ENCODE results near the gene CST6.
"Not testable (repeated sequence)": the region's sequence is repeated elsewhere in the genome, so short reads cannot be mapped to it uniquely, and the experiment has no call there.

The CST6 gene

DNA sequence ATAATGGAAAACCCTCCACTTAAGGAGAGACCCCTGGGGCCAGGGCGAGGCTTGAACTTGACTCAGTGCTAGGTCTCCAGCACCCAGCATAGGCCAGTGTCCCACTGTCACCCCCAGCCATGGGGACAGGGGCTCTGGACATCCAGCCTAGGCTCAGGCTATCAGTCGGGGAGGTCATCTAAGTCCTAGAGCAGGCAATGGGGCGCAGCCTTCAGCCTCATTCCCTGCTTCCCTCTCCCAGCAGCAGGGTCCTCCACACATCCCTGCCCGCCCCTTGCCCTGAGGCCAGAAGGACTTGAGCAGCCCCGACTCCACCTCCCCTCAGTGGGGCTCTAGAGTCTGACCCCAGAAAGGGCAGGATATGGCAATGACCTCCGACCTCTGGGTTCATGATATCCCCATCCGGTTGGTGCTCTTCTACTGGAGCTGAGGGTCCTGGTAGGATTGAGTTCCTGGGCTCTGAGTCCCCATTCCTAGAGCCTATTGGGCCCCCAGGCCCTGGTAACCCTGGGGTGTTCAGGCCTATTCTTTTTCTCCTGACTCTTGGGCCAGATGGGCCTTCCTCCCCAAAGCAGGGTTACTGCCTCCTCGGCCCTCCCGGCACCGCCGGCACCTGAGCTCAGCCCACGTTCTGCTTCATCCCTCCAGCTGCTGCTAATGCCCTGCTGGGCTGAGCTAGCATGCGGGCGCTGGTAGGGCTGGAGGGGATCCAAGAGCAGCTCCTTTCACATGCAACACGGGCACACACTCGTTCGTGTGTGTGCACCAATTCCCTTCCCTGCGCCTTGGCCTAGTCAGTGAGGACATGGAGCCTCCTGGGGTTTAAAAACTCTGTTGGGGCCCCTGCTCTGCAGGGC, 4.4 kb downstream of the CST6 start:
- DNase-seq, result no peak

DNA sequence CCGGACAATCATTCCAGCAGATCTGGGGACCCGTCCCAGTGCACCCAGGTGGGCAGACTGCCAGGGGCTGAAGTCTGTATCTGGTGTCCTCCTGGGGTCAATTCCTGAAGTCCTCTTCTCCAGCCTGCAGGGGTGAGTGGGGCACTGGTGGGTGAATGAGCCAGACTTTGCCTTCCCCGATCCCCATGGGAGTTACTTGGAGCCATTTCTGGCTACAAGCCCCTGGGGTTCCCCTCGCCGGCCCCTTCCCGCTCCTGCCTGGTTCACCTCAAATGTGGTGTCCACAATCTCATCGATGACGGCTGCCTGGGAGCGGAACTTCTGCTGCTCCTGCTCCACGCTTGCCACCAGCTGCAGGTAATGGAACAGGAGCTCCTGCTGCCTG, 5.0 kb downstream of the CST6 start:
- DNase-seq, result no peak

DNA sequence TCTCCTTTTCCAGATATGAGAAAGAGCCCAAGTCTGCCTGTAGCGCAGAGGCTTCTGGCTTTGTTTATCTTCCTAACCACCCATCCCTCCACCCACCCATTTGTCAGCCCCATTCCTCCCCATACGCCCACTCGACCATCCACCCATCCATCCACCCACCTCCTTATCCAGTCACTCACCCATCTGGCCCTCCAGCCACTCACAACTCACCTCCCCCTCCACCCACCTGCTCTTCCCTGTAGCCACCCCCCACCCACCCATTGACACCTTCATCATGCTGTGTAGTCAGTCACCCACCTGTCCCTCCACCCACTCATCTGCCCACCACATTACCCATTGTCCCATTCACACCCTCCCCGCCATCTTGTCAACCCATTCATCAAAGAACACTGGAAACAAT, 5.5 kb downstream of the CST6 start:
- no peak for DNase-seq

DNA sequence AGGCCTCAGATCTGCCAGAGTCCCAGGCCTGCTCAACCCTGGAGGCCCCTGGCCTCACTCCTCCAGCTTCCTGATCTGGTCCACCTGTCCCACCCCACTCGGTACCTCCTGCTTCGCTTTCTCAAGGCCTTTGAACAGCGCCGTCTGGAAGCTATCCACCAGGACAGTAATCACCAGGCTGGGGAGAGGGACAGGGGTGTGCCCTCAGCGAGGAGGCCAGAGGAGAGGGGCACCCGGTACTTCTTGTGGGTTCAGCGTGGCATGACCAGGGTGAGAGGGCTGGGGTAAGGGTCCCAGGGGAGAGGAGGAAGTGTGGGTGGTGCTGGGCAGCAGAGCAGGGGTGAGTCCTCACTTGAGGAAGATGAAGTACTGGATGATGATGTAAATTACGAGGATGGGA, 8.4 kb downstream of the CST6 start:
- no peak for DNase-seq

DNA sequence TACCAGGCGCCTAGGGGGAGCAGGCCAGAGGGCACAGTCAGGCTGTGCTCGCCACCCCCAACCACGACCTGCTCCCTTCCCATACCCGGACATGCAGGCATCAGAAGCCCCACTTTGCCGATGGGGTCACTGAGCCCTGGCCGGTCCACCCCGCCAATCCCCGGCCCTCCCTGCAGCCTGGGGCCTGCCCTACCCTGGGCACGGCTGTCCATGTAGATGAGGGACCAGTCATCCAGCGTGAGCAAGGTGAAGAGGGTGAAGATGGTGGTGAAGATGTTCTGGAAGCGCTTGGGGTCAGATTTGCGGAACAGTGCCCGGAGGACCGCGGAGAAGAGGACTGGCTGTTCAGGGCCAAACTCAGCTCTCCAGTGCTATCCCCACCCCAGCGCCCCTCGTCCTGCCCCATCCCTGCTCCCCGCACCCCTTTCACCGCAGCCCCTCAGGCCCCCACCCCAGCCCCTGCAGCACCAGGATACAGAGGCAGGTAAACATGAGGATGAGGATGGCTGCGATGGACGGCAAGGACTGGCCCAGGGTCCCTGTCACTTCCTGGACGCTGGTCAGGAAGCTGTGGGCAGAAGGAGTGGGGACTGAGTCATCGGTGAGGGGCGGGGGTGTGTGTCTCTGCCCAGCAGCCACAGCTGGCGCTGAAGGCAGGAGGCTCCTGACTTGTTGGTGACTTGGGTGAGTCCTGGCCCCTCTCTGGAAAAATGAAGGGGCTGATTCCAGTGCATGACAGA, 9.0 kb downstream of the CST6 start:
- no peak for DNase-seq

DNA sequence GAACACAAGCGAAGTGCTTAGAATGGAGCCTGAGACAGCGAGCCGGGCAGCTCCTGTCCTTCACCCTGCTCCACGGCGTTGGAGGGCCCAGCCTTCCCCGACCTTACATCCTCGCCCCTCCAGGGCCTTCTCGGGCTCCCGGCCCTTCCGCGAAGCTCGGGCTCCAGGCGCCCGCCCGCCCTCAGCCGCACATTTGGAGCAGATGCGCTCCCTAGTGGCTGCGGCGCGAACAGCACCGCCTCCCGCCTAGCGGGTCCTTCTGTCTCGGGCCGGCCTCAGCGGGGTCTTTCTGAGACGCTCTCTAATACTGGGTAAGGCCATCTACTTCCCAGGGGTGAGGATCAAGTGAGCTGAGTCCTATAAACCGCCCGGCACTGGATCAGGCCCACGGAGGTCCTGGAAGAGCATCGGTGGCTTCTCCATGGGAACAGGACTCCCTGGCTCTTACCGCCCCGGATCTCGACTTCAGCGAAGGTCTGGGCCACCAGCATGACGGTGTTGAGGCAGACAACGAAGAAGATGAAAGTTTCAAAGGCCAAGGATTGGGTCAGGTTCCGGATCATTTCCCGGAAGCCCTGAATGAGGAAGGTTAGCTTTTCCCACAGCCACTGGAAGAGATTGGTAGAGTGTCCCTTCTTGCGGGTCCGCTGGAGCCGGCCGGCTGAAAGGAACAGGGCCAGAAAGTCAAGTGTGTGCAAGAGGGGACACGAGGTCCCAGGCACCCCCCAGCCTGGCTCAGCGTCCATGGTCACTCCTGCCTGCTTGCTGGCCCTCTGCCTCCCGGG, 10.8 kb downstream of the CST6 start:
- peak; percentile 50 for DNase-seq

DNA sequence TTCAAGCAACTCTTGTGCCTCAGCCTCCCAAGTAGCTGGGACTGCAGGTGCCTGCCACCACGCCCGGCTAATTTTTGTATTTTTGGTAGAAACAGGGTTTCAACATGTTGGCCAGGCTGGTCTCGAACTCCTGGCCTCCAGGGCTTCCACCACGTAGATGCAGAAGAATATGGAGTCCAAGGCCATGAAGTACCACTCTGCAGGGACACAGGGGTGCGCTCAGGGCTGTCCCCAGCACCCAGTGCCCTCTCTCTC, 11.3 kb downstream of the CST6 start:
- DNase-seq, result not testable (repeated sequence)

DNA sequence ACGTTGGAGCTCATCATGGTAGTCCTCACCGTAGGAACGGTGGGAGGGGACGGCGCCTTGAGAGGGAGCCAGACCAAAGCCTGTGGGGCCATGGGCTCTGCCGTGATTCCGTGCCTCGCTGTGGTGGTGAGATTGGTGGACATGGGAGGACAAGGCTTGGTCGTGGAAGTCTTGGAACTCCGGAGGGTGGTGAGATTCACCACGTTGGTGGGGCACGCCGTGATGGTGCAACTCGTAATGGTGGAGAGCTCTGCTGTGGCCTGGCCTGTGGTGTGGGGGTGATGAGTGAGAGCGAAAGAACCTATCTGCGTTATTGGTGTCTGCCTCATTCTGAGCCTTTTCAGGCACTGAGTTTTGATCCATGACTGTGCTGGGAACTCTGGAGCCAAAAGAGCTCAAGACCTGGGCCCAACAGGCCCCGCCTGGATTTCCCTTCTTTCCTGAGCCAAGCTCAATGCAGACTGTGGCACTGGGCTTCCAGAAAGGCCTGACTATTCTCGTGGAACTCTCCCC, 14.3 kb downstream of the CST6 start, which contains the start of gene CATSPER1:
Gene CATSPER1, minus strand, starts transcription at position 463 of the 513 bp plus-strand sequence. Its CDS starts 100 bp downstream, at position 363.
- no peak for DNase-seq

DNA sequence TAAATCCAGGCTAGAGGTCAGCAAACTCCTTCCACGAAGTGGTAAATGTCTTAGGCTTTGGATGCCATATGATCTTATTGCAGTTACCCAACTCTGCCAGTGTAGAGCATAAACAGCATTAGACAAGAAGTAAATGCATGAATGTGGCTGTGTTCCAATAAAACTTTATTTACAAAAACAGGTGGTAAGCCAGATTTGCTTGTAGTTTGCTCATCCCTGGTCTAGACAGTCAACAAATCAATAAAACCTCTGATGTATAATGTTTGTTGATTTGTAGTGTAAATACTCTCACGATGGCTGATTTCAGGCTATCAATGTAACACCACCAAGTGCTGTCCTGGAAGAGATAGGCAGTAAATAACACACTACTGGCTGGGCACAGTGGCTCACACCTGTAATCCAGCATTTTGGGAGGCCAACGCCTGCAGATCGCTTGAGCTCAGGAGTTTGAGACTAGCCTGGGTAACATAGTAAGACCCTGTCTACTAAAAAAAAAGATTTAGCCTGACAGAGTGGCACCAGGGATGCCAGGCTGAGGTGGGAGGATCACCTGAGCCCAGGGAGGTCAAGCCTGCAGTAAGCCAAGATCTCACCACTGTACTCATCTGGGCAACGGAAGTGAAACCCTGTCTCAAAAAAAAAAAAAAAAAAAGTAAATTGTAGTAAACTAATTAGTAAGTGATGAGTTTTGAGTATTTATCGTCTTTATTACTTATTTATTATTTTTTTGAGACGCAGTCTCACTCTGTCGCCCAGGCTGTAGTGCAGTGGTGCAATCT, 21.3 kb downstream of the CST6 start:
- no peak for DNase-seq

DNA sequence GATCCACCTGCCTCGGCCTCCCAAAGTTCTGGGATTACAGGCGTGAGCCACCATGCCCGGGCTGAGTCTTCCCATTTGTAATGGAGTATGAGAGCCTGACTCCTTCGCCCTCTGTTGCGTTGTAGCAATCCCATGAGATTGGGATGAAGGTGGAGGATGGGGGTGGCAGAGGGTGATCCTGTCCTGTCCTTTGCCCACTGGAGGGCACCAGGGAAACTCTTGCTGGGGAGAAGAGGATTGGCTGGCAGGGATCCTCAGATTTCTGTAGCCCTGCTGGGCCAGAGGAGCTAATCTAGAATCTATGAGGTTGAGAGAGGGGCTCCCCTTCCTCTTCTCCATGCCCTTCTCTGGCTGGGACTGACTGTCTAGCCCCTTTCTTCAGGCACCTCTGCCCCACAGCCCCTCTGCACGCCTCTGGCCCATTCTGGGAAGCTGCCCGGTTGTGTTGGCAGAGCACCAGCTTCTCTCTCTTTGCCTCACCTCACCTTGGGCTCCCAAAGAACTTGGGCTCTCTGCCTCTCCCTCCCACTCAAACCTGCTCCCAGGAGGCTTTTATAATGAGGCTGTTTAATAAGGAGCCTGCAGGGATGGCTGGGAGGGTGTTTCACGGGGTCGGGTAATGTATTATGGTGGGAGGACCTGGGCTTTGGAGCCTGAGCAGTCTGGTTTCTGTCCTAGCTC, 24.0 kb downstream of the CST6 start:
- no peak for DNase-seq

DNA sequence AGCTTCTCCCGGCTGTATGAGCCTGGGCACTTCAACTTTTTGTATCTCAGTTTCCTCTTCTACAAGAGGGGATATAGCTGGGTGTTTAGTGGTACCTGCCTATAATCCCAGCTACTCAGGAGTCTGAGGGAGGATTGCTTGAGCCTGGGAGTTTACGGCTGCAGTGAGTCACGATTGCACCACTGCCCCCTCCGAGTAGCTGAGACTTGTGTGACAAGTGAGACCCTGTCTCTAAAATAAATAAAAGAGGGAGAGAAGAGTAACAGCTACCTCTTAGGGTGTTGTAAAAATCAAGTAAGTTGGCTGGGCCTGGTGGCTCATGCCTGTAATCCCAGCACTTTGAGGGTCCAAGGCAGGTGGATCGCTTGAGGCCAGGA, 24.5 kb downstream of the CST6 start:
- no peak for DNase-seq

DNA sequence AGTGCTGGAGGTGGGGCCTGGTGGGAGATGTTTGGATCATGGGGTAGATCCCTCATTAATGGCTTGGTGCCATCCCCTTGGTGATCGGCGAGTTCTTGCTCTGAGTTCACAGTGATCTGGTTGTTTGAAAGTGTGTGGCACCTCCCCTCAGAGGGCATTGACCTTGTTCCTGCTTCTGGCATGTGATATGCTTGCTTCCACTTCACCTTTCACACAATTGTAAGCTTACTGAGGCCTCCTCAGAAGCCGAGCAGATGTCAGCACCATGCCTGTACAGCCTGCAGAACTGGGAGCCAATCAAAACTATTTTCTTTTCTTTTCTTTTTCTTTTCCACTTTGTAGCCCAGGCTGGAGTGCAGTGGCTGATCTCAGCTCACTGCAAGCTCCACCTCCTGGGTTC, 25.5 kb downstream of the CST6 start:
- DNase-seq, result no peak

DNA sequence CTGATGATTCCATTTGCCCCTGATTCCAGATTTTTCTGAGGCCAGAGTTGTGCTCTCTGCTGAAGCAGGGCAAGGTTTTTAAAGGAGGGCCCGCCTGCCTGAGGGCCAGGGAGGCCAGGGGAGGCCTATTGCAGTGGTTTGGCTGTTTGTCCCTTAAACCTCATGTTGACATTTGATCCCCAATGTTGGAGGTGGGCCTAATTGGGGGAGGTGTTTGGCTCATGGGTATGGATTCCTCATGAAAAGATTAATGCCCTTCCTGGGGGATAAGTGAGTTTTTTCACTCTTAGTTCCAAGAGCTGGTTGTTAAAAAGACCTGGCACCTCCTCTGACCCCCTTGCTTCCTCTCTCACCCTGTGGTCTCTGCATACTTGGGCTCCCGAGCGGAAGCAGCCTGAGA, 28.0 kb downstream of the CST6 start:
- DNase-seq, result no peak

DNA sequence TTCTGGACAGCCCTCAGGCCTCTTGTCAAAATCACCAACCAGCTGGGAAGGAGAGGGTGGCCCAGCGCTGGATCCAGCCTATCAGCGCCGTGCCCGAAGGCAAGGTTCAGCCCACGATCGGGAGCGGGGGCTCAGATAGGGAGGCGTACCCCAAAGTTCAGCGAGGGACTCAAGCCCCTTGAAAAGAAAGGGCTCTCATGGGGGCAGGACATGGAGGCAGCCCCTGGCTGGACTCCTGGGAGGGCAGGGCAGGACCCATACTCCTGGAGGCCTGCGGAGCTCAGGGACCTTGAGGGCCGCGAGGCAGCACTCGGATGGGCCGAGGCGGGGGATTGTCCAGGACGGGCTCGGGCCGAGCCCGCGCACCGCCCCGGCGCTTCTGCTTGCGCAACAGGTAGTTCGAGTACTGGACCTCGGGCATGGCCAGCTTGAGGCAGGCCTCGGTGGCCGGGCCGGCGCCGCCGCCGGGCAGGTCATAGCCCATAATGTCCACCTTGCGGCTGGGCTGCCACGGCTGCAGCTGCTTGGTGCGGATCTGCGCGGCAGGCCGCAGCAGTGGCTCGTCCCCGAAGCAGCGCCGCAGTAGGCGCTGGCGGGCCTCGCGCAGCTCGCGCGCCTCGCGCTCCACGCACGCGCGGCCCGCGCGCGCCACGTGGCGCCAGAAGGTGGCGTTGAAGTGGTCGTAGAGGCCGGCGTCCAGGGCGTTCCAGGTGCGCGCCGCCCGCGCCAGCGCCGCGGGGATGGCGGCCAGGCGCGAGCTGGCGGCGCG, 30.6 kb downstream of the CST6 start:
- DNase-seq, result no peak

DNA sequence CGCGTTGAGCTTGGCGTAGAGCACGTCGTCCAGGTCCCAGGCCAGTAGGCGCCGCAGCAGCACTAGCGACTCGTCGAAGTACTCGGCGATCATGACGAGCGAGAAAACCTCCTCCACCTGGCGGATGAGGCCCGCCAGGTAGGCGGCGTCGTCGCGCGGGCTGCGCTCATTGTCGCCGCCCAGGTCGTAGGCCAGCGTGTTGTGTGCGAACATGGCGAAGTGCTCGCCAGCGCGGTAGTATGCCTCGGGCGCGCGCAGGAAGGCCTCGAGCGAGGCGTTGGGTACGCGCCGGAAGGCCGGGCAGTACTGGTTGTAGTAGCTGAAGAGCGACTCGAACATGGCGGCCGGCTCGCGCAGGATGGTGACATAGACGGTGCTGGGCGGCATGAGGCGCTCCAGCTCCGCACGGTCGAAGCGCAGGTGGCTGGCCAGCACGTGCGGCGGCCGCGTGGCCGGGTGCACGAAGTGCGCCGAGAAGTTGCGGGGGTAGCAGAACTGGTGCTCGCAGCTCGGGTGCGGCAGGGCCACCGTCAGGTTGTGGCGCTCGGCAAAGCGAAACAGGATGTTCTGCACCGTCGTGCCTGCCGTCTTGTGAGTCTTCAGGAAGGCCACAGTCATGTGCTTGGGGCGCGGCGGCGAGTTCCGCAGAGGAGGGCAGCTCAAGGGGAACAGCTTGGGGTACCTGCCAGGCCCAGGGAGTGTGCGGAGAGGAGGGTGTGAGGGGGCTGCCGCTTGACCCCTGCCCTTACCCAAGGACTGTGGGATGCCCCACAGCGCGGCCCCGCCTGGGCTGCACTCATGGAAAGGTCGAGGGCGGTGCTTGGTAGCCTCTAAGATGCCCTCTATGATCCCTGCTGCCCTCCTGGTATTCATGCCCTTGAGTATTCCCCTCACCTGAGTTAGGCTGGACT, 31.4 kb downstream of the CST6 start:
- DNase-seq, result no peak

DNA sequence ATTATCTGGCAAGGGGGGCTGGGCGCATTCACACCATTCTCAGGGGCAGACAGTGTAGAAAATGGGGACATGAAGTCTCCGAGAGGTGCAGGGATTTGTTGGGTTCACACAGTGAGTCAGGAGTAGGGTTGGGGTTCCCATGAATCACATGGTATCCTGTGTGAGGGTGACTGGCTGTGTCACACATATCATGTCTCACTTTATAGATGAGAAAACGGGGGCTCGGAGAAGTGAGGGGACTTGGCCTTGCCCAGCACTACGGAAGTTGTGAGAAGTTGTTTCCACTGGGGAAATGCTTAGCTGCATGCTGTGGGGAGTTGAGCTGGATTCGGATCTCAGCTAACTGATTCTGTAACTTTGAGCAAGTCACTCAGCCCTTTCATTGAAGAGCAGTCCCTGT, 32.9 kb downstream of the CST6 start:
- no peak for DNase-seq

DNA sequence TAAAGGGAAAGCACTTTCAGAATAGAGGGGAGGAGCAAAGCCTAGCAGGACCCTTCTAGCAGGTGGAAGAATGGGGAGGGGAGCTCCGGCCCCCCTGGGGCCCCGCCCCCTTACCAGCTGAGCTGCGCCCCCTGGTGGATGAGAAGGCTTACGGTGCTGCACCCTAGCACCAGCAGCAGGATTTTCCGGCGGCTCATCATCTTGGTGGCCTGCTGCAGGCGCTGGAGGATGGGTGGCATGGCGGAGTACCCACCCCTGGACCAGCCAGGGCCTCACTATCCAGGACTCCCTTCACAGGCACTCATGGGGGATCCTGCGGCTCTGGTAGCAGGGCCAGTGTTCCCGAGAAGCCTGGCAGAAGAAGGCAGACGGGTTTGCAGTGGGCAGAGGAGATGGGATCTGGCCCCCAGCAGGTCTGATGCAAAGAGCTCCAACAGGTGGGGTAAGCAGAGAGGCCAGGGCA, 33.4 kb downstream of the CST6 start:
- peak; percentile 42 for DNase-seq

DNA sequence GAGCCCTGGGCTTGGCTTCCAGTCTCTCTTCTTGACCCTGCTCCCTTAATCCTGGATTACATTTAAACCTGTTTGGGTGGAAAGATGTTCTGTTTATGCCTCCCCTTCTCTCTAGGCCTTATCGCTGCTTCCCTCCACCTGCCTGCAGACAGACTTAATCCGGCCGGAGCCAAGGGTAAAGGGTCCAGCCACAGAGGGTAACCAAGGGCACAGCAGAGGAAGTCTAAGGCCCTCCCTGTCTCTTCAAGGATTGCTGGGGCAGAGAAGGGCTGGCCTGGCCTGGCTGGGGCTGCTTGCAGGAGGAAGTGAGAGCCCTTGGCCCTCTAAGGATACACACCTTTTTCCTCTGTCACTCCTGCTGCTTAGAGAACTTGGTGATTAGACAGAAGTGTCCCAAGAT, 35.1 kb downstream of the CST6 start:
- no peak for DNase-seq

DNA sequence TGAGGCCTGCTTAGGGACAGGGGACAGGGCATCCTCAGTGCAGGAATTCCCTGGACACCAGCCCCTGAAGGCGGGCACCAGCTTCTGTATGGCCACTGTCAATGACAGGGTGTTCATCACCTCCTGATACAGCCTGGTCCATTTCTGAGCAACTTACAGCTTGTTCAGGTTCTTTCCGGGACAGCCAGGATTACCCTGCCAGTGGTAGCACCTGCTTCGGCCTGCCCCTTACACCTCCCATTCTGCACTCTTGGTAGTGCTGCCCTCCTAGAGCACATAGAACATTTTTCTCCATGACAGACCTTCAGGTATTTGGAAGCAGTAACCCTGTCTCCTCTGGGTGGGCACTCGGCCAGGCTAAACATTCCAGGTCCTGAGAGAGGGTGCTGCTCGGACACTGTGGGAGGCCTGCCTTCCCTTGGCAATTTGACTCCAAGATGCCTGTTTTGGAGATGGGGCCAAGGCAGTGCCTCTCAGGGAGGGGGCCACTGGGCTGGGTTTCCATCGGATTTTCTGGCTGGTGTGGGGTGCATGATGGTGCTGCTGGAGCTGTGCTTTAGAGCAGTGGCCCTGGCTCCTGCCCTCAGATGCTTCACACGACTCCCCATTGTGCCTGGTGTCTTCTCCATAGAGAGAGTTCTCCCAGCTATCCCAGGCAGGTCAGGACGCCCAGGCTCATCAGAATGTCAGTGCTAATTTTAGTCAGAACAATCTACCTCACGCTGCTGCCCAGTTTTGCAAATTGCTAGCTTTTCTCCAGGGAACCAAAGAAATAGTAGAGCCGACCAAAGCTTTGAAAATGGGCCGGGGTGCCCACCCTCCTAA, 35.9 kb downstream of the CST6 start:
- DNase-seq, result no peak

Data from activated gamma-delta T cell (primary cell).